ENCODE data around the gene ITCH. TPM values are rescaled to one million over a fixed set of nuclear protein-coding genes. Genes with fewer than 3 reads are reported as not detected.

ITCH gene
- total RNA-seq, 1 donor from 2014 or later, result 96.9 TPM

DNA sequence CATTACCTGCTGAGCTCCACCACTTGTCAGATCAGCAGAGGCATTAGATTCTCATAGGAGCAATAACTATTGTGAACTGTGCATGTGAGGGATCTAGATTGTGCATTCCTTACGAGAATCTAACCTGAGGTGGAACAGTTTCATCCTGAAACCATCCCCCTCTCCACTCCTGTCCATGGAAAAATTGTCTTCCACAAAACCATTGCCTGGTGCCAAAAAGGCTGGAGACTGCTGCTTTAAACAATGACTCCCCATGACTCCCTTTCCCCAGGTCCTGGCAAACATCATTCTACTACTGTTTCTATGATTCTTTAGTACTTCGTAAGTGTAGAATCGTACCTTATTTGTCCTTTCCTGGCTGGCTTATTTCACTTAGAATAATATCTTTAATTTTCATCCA, 143.4 kb downstream of the ITCH start:
- H3K27ac Mint-ChIP-seq (ENCODE audit: unreplicated experiment), result peak overlapping the region; percentile 22
- H3K9me3 Mint-ChIP-seq (ENCODE audit: low read depth), result peaks cover 3% of the 10 kb centered on the region
- H3K4me3 Mint-ChIP-seq (ENCODE audit: unreplicated experiment), result no peak overlapping the region
- H3K27me3 Mint-ChIP-seq (ENCODE audit: low read depth), result no peaks in the 10 kb centered on the region
- no peak for DNase-seq (ENCODE audit: low spot score)
- no peaks in the 10 kb centered on the region for H3K4me1 Mint-ChIP-seq (ENCODE audit: low read depth)
- H3K36me3 Mint-ChIP-seq (ENCODE audit: low read depth), result peaks cover 37% of the 10 kb centered on the region
- TF ChIP-seq, protein P1, sequence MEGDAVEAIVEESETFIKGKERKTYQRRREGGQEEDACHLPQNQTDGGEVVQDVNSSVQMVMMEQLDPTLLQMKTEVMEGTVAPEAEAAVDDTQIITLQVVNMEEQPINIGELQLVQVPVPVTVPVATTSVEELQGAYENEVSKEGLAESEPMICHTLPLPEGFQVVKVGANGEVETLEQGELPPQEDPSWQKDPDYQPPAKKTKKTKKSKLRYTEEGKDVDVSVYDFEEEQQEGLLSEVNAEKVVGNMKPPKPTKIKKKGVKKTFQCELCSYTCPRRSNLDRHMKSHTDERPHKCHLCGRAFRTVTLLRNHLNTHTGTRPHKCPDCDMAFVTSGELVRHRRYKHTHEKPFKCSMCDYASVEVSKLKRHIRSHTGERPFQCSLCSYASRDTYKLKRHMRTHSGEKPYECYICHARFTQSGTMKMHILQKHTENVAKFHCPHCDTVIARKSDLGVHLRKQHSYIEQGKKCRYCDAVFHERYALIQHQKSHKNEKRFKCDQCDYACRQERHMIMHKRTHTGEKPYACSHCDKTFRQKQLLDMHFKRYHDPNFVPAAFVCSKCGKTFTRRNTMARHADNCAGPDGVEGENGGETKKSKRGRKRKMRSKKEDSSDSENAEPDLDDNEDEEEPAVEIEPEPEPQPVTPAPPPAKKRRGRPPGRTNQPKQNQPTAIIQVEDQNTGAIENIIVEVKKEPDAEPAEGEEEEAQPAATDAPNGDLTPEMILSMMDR (IDR thresholded peaks at IDR 0.05), result no peak

DNA sequence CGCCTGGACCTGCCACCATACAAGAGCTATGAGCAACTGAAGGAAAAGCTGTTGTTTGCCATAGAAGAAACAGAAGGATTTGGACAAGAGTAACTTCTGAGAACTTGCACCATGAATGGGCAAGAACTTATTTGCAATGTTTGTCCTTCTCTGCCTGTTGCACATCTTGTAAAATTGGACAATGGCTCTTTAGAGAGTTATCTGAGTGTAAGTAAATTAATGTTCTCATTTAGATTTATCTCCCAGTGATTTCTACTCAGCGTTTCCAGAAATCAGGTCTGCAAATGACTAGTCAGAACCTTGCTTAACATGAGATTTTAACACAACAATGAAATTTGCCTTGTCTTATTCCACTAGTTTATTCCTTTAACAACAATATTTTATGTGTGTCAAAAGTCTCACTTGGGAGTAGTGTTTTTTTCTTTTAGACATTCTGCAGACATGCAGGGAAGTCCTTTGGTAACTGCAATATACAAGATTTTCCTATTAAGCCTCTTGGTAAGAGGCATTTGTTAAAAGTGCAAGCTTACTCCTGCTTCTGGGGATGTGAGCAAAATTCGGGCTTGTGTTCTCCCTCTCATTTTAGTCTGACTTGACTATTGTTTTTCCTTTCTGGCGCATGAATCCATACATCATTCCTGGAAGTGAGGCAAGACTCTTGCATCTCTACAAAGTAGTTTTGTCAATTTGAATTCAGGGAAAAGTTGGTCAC, 144.8 kb downstream of the ITCH start:
- Mint-ChIP-seq H3K36me3 (ENCODE audit: low read depth) (peaks cover 36% of the 10 kb centered on the region), H3K4me1 (ENCODE audit: low read depth) (peaks cover 3% of the 10 kb centered on the region), H3K9me3 (ENCODE audit: low read depth) (no peaks in the 10 kb centered on the region), H3K4me3 (ENCODE audit: unreplicated experiment) (no peak overlapping the region), H3K27me3 (ENCODE audit: low read depth) (no peaks in the 10 kb centered on the region), H3K27ac (ENCODE audit: unreplicated experiment) (no peak overlapping the region)
- TF ChIP-seq, protein P1 (IDR thresholded peaks at IDR 0.05), result no peak
- no peak for DNase-seq (ENCODE audit: low spot score)

DNA sequence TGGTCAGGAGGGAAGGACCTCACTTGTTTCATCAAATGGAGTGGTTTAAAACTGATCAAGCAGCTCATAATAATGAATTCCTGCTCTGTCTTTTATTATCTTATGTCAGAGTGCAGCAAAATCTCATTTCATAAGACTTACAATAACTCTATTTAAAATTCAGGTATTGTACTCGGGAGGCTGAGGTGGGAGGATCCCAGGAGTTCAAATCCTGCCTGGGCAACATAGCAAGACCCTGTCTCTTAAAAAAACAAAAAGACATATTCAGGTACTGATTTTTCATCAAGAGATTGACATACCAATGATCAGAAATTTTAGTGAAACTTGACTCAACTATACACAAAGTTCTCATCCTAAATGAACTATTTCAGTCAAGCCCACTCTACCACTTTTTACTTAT, 147.5 kb downstream of the ITCH start:
- no peak for DNase-seq (ENCODE audit: low spot score)
- H3K27me3 Mint-ChIP-seq (ENCODE audit: low read depth), result no peaks in the 10 kb centered on the region
- H3K9me3 Mint-ChIP-seq (ENCODE audit: low read depth), result no peaks in the 10 kb centered on the region
- TF ChIP-seq, protein P1 (IDR thresholded peaks at IDR 0.05), result no peak
- H3K4me3 Mint-ChIP-seq (ENCODE audit: unreplicated experiment), result no peak overlapping the region
- H3K4me1 Mint-ChIP-seq (ENCODE audit: low read depth), result peaks cover 19% of the 10 kb centered on the region
- peaks cover 34% of the 10 kb centered on the region for H3K36me3 Mint-ChIP-seq (ENCODE audit: low read depth)
- H3K27ac Mint-ChIP-seq (ENCODE audit: unreplicated experiment), result no peak overlapping the region

DNA sequence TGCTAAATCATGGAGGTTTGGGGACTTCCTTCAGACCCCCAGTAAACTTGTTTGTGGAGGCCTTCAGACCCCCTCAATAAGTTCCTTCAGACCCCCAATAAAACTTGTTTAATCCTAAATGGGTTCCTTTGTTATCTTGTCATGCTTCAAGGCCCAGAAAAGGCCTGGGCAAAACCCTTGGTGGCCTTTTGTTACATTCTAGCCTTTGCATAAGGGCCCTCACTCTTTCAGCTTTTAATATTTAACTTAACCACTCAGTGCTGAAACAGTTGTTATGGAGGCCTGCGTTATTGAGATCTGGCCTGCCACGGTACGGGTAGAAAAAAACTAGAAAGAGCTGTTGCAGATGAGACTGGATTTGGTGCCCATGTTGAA, 148.8 kb downstream of the ITCH start:
- no peak for DNase-seq (ENCODE audit: low spot score)
- H3K9me3 Mint-ChIP-seq (ENCODE audit: low read depth), result no peaks in the 10 kb centered on the region
- H3K4me1 Mint-ChIP-seq (ENCODE audit: low read depth), result peaks cover 25% of the 10 kb centered on the region
- TF ChIP-seq, protein P1 (IDR thresholded peaks at IDR 0.05), result no peak
- H3K27ac Mint-ChIP-seq (ENCODE audit: unreplicated experiment), result no peak overlapping the region
- H3K36me3 Mint-ChIP-seq (ENCODE audit: low read depth), result peaks cover 27% of the 10 kb centered on the region
- H3K27me3 Mint-ChIP-seq (ENCODE audit: low read depth), result no peaks in the 10 kb centered on the region
- H3K4me3 Mint-ChIP-seq (ENCODE audit: unreplicated experiment), result no peak overlapping the region

DNA sequence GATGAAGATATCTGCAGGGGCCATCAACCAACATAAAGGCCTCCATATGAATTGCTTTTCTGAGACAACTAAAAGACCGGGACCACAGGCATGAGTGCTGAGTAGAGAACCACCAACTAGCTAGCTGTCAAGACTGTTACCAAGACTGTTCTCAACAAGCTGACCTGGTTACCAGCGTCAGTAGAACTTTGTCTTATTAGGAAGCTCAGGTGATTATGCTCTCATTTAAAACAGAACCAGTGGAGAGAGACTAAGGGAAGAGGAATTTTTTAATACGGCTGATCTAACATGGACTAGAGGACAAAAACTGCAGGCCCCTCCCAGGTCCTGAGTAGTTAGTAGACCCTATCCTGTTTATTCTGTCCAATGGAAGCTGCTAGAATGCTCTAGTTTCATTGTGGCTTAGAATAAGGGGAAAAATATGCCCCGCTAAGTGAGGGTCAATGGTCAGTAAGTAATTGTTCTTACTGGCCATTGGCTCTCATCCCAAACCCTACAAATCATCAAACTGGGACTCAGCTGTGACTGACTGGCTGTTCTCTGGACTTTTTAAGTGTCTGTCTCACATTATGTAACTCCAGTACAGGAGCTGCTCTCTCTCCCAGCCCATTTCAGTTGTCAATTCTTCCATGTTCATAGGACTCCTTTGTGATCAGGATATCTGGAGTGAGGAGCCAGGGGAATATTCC, 149.3 kb downstream of the ITCH start:
- Mint-ChIP-seq H3K4me3 (ENCODE audit: unreplicated experiment) (no peak overlapping the region), H3K27me3 (ENCODE audit: low read depth) (no peaks in the 10 kb centered on the region), H3K9me3 (ENCODE audit: low read depth) (no peaks in the 10 kb centered on the region), H3K4me1 (ENCODE audit: low read depth) (peaks cover 25% of the 10 kb centered on the region), H3K36me3 (ENCODE audit: low read depth) (peaks cover 27% of the 10 kb centered on the region), H3K27ac (ENCODE audit: unreplicated experiment) (peak overlapping the region; percentile 15)
- TF ChIP-seq, protein P1 (IDR thresholded peaks at IDR 0.05), result no peak
- no peak for DNase-seq (ENCODE audit: low spot score)

Data from chondrocyte (in vitro differentiated cells).